Measurements from ENCODE around the gene LPCAT1.
"Not testable (repeated sequence)": the region's sequence is repeated elsewhere in the genome, so short reads cannot be mapped to it uniquely, and the experiment has no call there.

The LPCAT1 gene

DNA sequence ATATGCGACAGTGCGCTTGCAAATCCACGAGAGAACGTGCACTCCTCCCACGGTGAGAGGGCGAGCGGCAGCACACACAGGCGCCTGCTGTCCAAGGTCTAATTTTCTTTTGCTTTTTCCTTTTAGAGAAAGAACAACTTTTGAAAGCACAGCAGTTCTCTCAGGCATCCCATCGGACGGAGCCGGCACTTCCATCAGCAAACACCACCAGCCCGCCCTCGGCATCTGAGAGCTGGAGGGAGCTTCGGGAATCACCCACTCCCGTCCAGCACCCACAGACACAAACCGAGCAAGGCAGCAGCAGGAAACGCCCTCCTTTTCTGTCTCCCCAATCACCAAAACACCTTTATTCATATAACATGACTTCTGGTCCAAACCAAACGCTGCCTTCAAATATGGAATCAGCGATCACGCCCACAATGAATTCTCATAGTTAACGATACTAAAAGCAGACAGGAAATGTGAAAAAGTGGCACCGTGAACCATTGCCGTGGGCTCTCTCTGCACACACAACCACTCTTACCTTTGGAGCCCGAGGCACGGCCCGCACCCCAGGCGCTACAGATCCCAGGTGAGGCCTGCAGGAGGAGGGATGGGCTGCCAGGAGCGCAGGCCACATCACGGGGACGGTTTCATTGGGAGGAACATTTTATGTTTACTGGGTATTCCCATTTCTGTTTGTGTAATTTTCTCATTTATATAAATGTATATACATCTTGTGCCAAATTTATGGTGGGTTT lies 14.2 kb downstream of the LPCAT1 start:
- DNase-seq (ENCODE audit: low spot score): no peak

GRCh38 chr5:1508659-1509290 lies 15.0 kb downstream of the LPCAT1 start:
- DNase-seq (ENCODE audit: low spot score): no peak

- DNase-seq (ENCODE audit: low spot score): no peak
Observed at GRCh38 chr5:1507961-1508658, 15.7 kb downstream of the LPCAT1 start.

GRCh38 chr5:1507457-1507856 lies 16.3 kb downstream of the LPCAT1 start:
- DNase-seq (ENCODE audit: low spot score): no peak

- no peak for DNase-seq (ENCODE audit: low spot score)
Observed at GRCh38 chr5:1507014-1507375, 16.8 kb downstream of the LPCAT1 start.

DNA sequence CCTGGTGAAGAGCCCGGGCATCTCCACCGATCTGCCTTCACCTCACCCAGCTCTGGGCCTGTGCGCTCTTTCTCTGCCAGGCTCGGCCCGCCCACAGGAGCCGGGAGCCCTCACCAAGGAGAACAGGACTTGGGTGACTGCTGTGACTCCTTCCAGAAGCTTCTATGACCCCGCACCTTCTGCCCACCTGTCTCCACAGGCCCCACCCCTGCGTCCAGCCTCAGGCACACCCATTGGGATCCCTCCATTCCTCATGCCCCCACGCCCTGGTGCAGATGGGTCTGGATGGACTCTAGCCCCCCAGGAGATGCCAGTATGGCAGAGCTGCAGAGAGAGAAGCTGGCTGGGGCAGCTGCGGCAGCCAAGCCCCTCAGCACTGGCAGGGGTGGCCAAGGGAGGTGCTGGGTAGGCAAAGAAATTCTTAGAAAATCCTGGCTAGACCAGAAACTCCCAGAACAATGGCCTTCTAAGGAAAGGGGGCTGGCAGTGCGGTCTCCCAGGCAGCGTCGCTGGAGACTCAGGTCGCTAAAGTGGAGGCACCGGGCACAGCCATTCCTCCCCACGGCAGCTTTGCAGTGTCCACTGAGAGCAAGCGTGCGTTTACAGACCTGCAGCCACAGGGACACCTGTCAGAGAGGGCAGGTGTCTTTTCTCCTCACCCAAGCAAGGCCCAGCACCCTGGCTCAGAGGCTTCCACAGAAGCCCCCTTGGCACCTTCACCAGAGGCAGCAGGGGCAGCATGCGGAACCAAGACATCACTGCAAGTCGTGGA lies 17.3 kb downstream of the LPCAT1 start:
- DNase-seq (ENCODE audit: low spot score): no peak

DNA sequence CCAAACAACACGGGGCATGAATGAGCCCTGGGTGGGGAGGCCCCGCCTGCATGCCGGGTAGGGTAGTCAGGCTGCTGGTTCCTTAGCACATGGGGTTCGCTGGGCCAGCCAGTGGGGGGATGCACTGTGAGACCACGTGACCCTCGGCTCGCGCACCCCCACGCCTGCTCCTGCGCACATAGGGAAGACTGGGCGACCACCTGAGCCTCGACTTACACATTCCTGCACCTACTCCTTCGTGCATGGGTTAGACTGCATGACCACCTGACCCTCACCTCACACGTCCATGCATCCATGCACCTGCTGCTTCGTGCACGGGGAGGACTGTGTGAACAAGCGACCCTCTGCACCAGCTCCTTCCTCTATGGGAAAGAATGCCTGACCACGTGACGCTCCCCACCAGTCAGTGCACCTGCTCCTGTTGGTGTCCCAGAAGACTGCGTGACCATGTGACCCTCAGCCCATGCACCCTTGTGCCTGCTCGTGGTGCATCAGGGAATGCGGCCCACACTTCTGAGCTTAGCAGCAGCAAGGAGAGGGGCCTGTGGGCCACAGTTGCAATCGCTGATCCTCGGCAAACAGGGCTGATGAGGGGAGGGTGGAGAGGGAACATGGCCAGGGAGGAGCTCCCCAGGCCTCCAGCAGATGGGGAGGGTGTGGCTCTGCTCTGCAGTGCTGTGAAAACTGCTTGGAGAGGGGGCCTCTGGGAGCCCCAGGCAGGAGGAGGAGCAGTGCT lies 18.1 kb downstream of the LPCAT1 start:
- no peak for DNase-seq (ENCODE audit: low spot score)

DNA sequence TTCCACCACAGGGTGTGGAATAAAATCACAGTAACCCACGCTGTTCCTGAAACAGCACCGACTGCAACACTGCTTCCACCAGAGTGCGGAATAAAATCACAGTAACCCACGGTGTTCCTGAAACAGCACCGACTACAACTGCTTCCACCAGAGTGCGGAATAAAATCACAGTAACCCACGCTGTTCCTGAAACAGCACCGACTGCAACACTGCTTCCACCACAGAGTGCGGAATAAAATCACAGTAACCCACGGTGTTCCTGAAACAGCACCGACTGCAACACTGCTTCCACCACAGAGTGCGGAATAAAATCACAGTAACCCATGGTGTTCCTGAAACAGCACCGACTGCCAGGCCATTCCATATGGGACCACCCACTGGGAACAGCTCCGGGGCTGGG lies 18.7 kb downstream of the LPCAT1 start:
- DNase-seq (ENCODE audit: low spot score): not testable (repeated sequence)

DNA sequence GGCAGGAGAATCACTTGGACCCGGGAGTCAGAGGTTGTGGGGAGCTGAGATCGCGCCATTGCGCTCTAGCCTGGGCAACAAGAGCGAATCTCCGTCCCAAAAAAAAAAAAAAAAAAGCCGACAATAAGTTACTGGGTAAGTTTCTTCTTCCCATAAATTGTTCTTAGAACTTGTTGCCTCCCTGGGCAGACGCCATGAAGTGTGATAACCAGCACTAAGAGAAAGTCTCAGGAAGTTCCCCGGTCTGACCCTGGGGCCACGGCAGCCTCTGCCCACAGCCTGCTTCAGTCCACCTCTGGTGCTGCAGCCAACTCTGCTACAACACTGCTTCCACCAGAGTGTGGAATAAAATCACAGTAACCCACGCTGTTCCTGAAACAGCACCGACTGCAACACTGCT lies 19.1 kb downstream of the LPCAT1 start:
- DNase-seq (ENCODE audit: low spot score): no peak

DNA sequence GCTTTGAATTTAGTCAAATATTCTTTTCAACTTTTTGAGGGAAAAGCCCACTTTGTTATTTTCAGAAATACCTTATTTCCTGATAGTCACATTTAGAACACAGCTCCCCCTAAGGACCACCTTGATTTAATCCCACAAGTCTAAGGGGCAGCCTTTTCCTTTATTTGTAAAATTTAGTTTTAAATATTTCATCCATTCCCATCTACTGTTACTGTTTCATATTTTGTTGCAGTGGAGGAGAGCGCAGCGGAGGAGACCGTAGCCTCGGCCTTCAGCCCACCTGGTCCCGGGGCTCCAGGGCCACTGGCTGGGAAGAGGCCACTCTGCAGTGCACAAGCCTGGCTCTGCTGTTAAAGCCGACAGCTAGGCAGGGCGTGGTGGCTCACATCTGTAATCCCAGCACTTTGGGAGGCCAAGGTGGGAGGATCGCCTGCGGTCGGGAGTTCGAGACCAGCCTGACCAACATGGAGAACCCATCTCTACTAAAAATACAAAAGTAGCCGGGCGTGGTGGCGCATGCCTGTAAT lies 19.6 kb downstream of the LPCAT1 start:
- DNase-seq (ENCODE audit: low spot score): no peak

GRCh38 chr5:1503241-1504068 lies 20.3 kb downstream of the LPCAT1 start:
- DNase-seq (ENCODE audit: low spot score): no peak

DNA sequence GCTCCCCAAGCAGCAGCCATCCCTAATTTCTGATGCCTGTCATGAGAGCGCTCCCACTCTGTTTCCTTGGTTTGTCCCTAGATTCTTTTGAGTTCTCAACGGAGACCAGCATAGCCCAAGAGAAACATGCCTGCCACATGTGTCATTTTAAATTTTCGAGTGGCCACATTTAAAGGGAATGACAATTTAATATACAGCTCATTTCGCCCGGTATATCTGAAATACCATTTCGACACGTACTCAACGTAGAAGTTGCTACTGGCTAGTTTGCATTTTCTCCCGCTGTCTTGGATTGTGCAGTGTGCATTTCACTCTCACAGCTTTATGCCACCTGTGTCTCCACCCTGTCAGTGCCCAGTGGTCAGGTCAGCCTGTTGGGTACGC lies 21.0 kb downstream of the LPCAT1 start:
- no peak for DNase-seq (ENCODE audit: low spot score)

DNA sequence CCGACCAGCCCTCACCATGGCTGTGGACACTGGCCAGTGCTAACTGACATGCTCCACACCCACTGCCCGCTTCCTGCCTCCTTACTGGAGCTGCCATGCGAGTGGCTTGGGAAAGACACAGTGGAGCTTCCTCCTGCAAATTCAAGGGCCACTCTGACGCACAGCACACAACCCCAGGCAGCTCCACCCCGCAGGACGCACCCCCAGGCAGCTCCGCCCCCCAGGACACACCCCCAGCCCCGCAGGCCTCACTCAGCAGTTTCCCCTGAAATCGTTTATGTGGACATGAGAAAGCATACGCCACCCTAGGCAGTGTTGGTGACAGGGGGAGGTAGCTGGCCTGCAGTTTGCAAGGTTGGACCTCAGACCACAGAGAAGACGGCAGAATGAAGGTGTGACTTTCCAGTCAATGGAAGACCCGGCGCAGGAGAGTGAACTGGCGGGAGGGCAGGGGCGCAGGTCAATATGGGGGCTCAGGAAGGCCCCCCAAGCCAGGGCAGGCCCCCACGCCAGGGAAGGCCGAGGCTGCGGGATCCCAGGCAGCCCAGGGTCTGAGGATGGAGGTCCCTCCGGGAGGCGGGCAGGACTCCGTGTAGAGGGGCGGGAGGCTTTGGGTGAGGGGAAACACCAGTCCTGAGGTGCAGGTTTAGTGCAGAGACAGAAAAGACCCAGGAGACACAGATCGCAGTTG lies 21.6 kb downstream of the LPCAT1 start:
- DNase-seq (ENCODE audit: low spot score): no peak

GRCh38 chr5:1501372-1502045 lies 22.3 kb downstream of the LPCAT1 start:
- DNase-seq (ENCODE audit: low spot score): no peak

- no peak for DNase-seq (ENCODE audit: low spot score)
Observed at GRCh38 chr5:1500411-1501091, 23.2 kb downstream of the LPCAT1 start.

- no peak for DNase-seq (ENCODE audit: low spot score)
Observed at GRCh38 chr5:1499851-1500250, 23.9 kb downstream of the LPCAT1 start.

GRCh38 chr5:1498623-1499416 lies 24.9 kb downstream of the LPCAT1 start:
- DNase-seq (ENCODE audit: low spot score): no peak

Data from SK-N-DZ (cell line).